SU-DHL-6 (cell line): Measurements from ENCODE around the gene TMED3.

Experiments used
- CTCF ChIP-seq: fragments of 200-600 bp; sonication (generic); IDR thresholded peaks from one replicate; pipeline ENCODE4 v1.5.1; 2017; ENCODE audit warnings: antibody characterized with exemption, mild to moderate bottlenecking, low read length, moderate library complexity; ENCODE audit not compliant: insufficient read depth, poor library complexity, severe bottlenecking
- EZH2phosphoT487 ChIP-seq: fragments of 200-600 bp; sonication (generic), shearing (Covaris generic); conservative IDR thresholded peaks from 2 replicates; pipeline ENCODE4 v1.6.1; 2018; ENCODE audit warnings: mild to moderate bottlenecking, antibody characterized with exemption, low read length, moderate library complexity, mixed read lengths

GRCh38 chr15:79261836-79262235 lies 49.1 kb upstream of the TMED3 start:
- TF ChIP-seq CTCF (no peak), EZH2phosphoT487 (no peak)
